HEK293 (cell line): ENCODE results near the gene GCNT1.

Source experiments
- CTCF ChIA-PET: fragments of 350-600 bp; formaldehyde crosslinking; extraction: SDS; loops from one replicate; lab custom pipeline; 2021; ENCODE audit warnings: antibody characterized with exemption; lab: Yijun Ruan, JAX
- POLR2A ChIA-PET: fragments of 300-600 bp; formaldehyde crosslinking; extraction: SDS; loops from one replicate; lab custom pipeline; 2020; ENCODE audit warnings: antibody characterized with exemption, inconsistent platforms; lab: Yijun Ruan, JAX
- H3K27ac ChIP-seq: fragments of 200-500 bp; sonication (Bioruptor generic); 2 replicates; pipeline ENCODE4 v1.5.1; 2014; ENCODE audit warnings: low read depth, low read length, control low read depth, inconsistent platforms; ENCODE audit errors: extremely low read depth
- H3K36me3 ChIP-seq, 2 experiments: fragments of 200-500 bp in 1 of 2; sonication (Bioruptor generic) in 1 of 2; 1 replicate in 1 of 2; 2 replicates in 1 of 2; pipeline ENCODE4 v1.5.1; 2014 to 2017; ENCODE audit warnings: inconsistent platforms in 2 of 2, low read length in 2 of 2; ENCODE audit not compliant: control insufficient read depth in 2 of 2, insufficient read depth in 1 of 2
- H3K4me1 ChIP-seq: fragments of 200-500 bp; sonication (Bioruptor generic); 2 replicates; pipeline ENCODE4 v1.5.1; 2014; ENCODE audit warnings: mild to moderate bottlenecking, low read length, inconsistent platforms; ENCODE audit not compliant: control insufficient read depth, insufficient read depth
- H3K4me3 ChIP-seq: 2 replicates; pipeline ENCODE4 v1.5.1; 2011; ENCODE audit warnings: low read depth, mild to moderate bottlenecking, control low read depth, low read length, moderate library complexity
- H3K9me3 ChIP-seq: fragments of 200-500 bp; sonication (Bioruptor generic); 2 replicates; pipeline ENCODE4 v1.5.1; 2014; ENCODE audit warnings: low read depth, low read length, inconsistent platforms; ENCODE audit not compliant: control insufficient read depth, insufficient read depth
- AEBP2 ChIP-seq: fragments of 450-650 bp; formaldehyde crosslinking; IDR thresholded peaks from 2 replicates; pipeline ENCODE4 v1.5.1; 2016; ENCODE audit warnings: missing biosample characterization, missing genetic modification characterization, borderline replicate concordance
- GLIS2 ChIP-seq: fragments of 450-650 bp; formaldehyde crosslinking; IDR thresholded peaks from 2 replicates; pipeline ENCODE4 v1.5.1; 2016; ENCODE audit warnings: missing biosample characterization, missing genetic modification characterization
- KLF16 ChIP-seq: fragments of 450-650 bp; formaldehyde crosslinking; IDR thresholded peaks from 2 replicates; pipeline ENCODE4 v1.5.1; 2017; ENCODE audit warnings: missing biosample characterization, missing genetic modification characterization
- MZF1 ChIP-seq: fragments of 450-650 bp; formaldehyde crosslinking; IDR thresholded peaks from 2 replicates; pipeline ENCODE4 v1.5.1; 2017; ENCODE audit warnings: missing biosample characterization, missing genetic modification characterization, borderline replicate concordance
- ZBTB20 ChIP-seq: fragments of 450-650 bp; formaldehyde crosslinking; IDR thresholded peaks from 2 replicates; pipeline ENCODE4 v1.5.1; 2016; ENCODE audit warnings: missing biosample characterization, missing genetic modification characterization
- ZBTB48 ChIP-seq: fragments of 450-650 bp; formaldehyde crosslinking; IDR thresholded peaks from 2 replicates; pipeline ENCODE4 v1.5.1; 2016; ENCODE audit warnings: missing biosample characterization, missing genetic modification characterization
- ZFHX2 ChIP-seq: fragments of 450-650 bp; formaldehyde crosslinking; conservative IDR thresholded peaks from 2 replicates; pipeline ENCODE4 v1.5.1; 2016; ENCODE audit warnings: missing biosample characterization, missing genetic modification characterization
- ZFP3 ChIP-seq: fragments of 450-650 bp; formaldehyde crosslinking; IDR thresholded peaks from 2 replicates; pipeline ENCODE4 v1.5.1; 2016; ENCODE audit warnings: low read depth, missing biosample characterization, missing genetic modification characterization
- ZFP41 ChIP-seq: fragments of 450-650 bp; formaldehyde crosslinking; IDR thresholded peaks from 2 replicates; pipeline ENCODE4 v1.5.1; 2016; ENCODE audit warnings: missing biosample characterization, missing genetic modification characterization, borderline replicate concordance
- ZNF10 ChIP-seq: fragments of 450-650 bp; formaldehyde crosslinking; IDR thresholded peaks from 2 replicates; pipeline ENCODE4 v1.5.1; 2017; ENCODE audit warnings: missing biosample characterization, missing genetic modification characterization
- ZNF133 ChIP-seq: fragments of 450-650 bp; formaldehyde crosslinking; IDR thresholded peaks from 2 replicates; pipeline ENCODE4 v1.5.1; 2016; ENCODE audit warnings: missing biosample characterization, missing genetic modification characterization
- ZNF155 ChIP-seq: fragments of 450-650 bp; formaldehyde crosslinking; IDR thresholded peaks from 2 replicates; pipeline ENCODE4 v1.5.1; 2016; ENCODE audit warnings: missing biosample characterization, missing genetic modification characterization
- ZNF214 ChIP-seq: fragments of 450-650 bp; formaldehyde crosslinking; IDR thresholded peaks from 2 replicates; pipeline ENCODE4 v1.5.1; 2017; ENCODE audit warnings: missing biosample characterization, mild to moderate bottlenecking, missing genetic modification characterization, borderline replicate concordance
- ZNF354C ChIP-seq: fragments of 450-650 bp; formaldehyde crosslinking; IDR thresholded peaks from 2 replicates; pipeline ENCODE4 v1.5.1; 2016; ENCODE audit warnings: missing biosample characterization, missing genetic modification characterization, low read depth, borderline replicate concordance
- ZNF366 ChIP-seq: fragments of 450-650 bp; formaldehyde crosslinking; conservative IDR thresholded peaks from 2 replicates; pipeline ENCODE4 v1.5.1; 2016; ENCODE audit warnings: missing biosample characterization, missing genetic modification characterization
- ZNF514 ChIP-seq: fragments of 450-650 bp; formaldehyde crosslinking; IDR thresholded peaks from 2 replicates; pipeline ENCODE4 v1.5.1; 2016; ENCODE audit warnings: missing biosample characterization, missing genetic modification characterization
- ZNF549 ChIP-seq: fragments of 450-650 bp; IDR thresholded peaks from 2 replicates; pipeline ENCODE4 v1.5.1; 2018; ENCODE audit warnings: missing biosample characterization, missing genetic modification characterization, mild to moderate bottlenecking, inconsistent platforms, moderate library complexity
- ZNF645 ChIP-seq: fragments of 450-650 bp; formaldehyde crosslinking; IDR thresholded peaks from 2 replicates; pipeline ENCODE4; 2016; ENCODE audit warnings: missing biosample characterization, missing genetic modification characterization
- ZNF654 ChIP-seq: fragments of 450-650 bp; formaldehyde crosslinking; IDR thresholded peaks from 2 replicates; pipeline ENCODE4 v1.5.1; 2016; ENCODE audit warnings: low read depth, missing biosample characterization, missing genetic modification characterization
- ZNF777 ChIP-seq: fragments of 450-650 bp; formaldehyde crosslinking; IDR thresholded peaks from 2 replicates; pipeline ENCODE4 v1.5.1; 2017; ENCODE audit warnings: missing biosample characterization, missing genetic modification characterization, borderline replicate concordance
- ZNF785 ChIP-seq: fragments of 450-650 bp; formaldehyde crosslinking; IDR thresholded peaks from 2 replicates; pipeline ENCODE4 v1.5.1; 2016; ENCODE audit warnings: missing biosample characterization, missing genetic modification characterization
- TF ChIP-seq, protein P1 (sequence below): fragments of 450-650 bp; IDR thresholded peaks from 2 replicates; pipeline ENCODE4 v1.5.1; 2018; ENCODE audit warnings: missing biosample characterization, mild to moderate bottlenecking, missing genetic modification characterization
- TF ChIP-seq, protein P2 (sequence below): fragments of 450-650 bp; formaldehyde crosslinking; IDR thresholded peaks from 2 replicates; pipeline ENCODE4 v1.5.1; 2016; ENCODE audit warnings: missing biosample characterization, missing genetic modification characterization
- TF ChIP-seq, protein P3 (sequence below): fragments of 450-650 bp; formaldehyde crosslinking; IDR thresholded peaks from 2 replicates; pipeline ENCODE4 v1.5.1; 2017; ENCODE audit warnings: missing biosample characterization, missing genetic modification characterization
- TF ChIP-seq, protein P4 (sequence below): fragments of 450-650 bp; formaldehyde crosslinking; IDR thresholded peaks from 2 replicates; pipeline ENCODE4 v1.5.1; 2016; ENCODE audit warnings: missing biosample characterization, missing genetic modification characterization

Gene GCNT1

DNA sequence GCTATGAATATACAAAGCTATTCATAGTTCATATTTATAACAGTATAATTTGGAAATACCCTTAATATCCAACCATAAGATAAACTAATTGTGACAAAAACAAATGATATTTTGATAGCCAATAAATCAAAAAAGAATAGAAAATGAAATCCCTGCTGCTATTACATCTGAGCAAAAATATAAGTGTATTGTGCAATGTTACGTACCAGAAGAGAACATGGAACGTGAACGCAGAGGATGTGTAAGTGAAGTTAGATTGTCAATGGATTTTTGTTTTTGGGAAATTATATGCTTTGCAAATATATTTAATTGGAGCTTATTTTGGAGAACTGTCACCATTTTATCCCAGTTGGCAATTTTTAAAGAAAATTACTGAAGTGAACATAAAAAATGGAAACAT, 15.4 kb downstream of the GCNT1 start:
- ChIA-PET CTCF (interaction anchor here (0.7 to 0.9 kb wide), 2 partner anchors 27 to 185 kb away, joined by 3 read pairs; no protein-coding TSS in a partner anchor), POLR2A (interaction anchor here (1.9 kb wide), 1 partner anchor 15 kb away, joined by 8 read pairs; the partner anchor contains the start of gene GCNT1)
- no peak overlapping the region for H3K27ac ChIP-seq
- H3K4me3 ChIP-seq: no peak overlapping the region
- no peak for TF ChIP-seq ZNF354C
- no peak for TF ChIP-seq ZNF10 (tag by site-specific recombination)
- TF ChIP-seq KLF16 (tag by site-specific recombination): no peak
- TF ChIP-seq ZNF645 (tag by site-specific recombination): no peak
- TF ChIP-seq AEBP2 (tag by site-specific recombination): no peak
- TF ChIP-seq, protein P1, sequence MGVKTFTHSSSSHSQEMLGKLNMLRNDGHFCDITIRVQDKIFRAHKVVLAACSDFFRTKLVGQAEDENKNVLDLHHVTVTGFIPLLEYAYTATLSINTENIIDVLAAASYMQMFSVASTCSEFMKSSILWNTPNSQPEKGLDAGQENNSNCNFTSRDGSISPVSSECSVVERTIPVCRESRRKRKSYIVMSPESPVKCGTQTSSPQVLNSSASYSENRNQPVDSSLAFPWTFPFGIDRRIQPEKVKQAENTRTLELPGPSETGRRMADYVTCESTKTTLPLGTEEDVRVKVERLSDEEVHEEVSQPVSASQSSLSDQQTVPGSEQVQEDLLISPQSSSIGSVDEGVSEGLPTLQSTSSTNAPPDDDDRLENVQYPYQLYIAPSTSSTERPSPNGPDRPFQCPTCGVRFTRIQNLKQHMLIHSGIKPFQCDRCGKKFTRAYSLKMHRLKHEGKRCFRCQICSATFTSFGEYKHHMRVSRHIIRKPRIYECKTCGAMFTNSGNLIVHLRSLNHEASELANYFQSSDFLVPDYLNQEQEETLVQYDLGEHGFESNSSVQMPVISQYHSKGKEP: no peak
- TF ChIP-seq MZF1 (tag by site-specific recombination): no peak
- no peak for TF ChIP-seq ZFHX2 (tag by site-specific recombination)
- TF ChIP-seq ZBTB20 (tag by site-specific recombination): no peak
- no peak for TF ChIP-seq ZNF366 (tag by site-specific recombination)
- TF ChIP-seq ZBTB48 (tag by site-specific recombination): no peak
- no peak for TF ChIP-seq ZFP41 (tag by site-specific recombination)
- TF ChIP-seq ZNF777 (tag by site-specific recombination): no peak
- TF ChIP-seq ZNF549 (tag by site-specific recombination): no peak
- TF ChIP-seq ZNF514 (tag by site-specific recombination): no peak
- TF ChIP-seq, protein P2, sequence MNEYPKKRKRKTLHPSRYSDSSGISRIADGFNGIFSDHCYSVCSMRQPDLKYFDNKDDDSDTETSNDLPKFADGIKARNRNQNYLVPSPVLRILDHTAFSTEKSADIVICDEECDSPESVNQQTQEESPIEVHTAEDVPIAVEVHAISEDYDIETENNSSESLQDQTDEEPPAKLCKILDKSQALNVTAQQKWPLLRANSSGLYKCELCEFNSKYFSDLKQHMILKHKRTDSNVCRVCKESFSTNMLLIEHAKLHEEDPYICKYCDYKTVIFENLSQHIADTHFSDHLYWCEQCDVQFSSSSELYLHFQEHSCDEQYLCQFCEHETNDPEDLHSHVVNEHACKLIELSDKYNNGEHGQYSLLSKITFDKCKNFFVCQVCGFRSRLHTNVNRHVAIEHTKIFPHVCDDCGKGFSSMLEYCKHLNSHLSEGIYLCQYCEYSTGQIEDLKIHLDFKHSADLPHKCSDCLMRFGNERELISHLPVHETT (tag by site-specific recombination): no peak
- peaks cover 19% of the 10 kb centered on the region for H3K4me1 ChIP-seq
- no peaks in the 10 kb centered on the region for H3K36me3 ChIP-seq
- H3K9me3 ChIP-seq: no peaks in the 10 kb centered on the region

GRCh38 chr9:76475686-76476085, 16.7 kb downstream of the GCNT1 start:
- no peaks in the 10 kb centered on the region for H3K36me3 ChIP-seq
- POLR2A ChIA-PET: interaction anchor here (1.0 kb wide), 1 partner anchor 17 kb away, joined by 3 read pairs; the partner anchor contains the start of gene GCNT1
- H3K4me1 ChIP-seq: peaks cover 19% of the 10 kb centered on the region
- no peak overlapping the region for H3K4me3 ChIP-seq
- CTCF ChIA-PET: interaction anchor here (0.8 kb wide), 1 partner anchor 20 kb away, joined by 3 read pairs; no protein-coding TSS in a partner anchor
- H3K9me3 ChIP-seq: no peaks in the 10 kb centered on the region
- H3K27ac ChIP-seq: no peak overlapping the region
- TF ChIP-seq, protein P3, sequence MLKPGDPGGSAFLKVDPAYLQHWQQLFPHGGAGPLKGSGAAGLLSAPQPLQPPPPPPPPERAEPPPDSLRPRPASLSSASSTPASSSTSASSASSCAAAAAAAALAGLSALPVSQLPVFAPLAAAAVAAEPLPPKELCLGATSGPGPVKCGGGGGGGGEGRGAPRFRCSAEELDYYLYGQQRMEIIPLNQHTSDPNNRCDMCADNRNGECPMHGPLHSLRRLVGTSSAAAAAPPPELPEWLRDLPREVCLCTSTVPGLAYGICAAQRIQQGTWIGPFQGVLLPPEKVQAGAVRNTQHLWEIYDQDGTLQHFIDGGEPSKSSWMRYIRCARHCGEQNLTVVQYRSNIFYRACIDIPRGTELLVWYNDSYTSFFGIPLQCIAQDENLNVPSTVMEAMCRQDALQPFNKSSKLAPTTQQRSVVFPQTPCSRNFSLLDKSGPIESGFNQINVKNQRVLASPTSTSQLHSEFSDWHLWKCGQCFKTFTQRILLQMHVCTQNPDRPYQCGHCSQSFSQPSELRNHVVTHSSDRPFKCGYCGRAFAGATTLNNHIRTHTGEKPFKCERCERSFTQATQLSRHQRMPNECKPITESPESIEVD (tag by site-specific recombination): no peak
- TF ChIP-seq ZNF549 (tag by site-specific recombination) (no peak), ZNF214 (no peak), ZFP3 (tag by site-specific recombination) (no peak), ZNF133 (no peak), ZNF654 (tag by site-specific recombination) (no peak), ZBTB20 (tag by site-specific recombination) (no peak), ZNF785 (tag by site-specific recombination) (no peak), GLIS2 (tag by site-specific recombination) (no peak), ZNF155 (no peak)
- TF ChIP-seq, protein P4, sequence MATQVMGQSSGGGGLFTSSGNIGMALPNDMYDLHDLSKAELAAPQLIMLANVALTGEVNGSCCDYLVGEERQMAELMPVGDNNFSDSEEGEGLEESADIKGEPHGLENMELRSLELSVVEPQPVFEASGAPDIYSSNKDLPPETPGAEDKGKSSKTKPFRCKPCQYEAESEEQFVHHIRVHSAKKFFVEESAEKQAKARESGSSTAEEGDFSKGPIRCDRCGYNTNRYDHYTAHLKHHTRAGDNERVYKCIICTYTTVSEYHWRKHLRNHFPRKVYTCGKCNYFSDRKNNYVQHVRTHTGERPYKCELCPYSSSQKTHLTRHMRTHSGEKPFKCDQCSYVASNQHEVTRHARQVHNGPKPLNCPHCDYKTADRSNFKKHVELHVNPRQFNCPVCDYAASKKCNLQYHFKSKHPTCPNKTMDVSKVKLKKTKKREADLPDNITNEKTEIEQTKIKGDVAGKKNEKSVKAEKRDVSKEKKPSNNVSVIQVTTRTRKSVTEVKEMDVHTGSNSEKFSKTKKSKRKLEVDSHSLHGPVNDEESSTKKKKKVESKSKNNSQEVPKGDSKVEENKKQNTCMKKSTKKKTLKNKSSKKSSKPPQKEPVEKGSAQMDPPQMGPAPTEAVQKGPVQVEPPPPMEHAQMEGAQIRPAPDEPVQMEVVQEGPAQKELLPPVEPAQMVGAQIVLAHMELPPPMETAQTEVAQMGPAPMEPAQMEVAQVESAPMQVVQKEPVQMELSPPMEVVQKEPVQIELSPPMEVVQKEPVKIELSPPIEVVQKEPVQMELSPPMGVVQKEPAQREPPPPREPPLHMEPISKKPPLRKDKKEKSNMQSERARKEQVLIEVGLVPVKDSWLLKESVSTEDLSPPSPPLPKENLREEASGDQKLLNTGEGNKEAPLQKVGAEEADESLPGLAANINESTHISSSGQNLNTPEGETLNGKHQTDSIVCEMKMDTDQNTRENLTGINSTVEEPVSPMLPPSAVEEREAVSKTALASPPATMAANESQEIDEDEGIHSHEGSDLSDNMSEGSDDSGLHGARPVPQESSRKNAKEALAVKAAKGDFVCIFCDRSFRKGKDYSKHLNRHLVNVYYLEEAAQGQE: no peak
